Measurements from ENCODE around the gene CACNA1E.

The CACNA1E gene

DNA sequence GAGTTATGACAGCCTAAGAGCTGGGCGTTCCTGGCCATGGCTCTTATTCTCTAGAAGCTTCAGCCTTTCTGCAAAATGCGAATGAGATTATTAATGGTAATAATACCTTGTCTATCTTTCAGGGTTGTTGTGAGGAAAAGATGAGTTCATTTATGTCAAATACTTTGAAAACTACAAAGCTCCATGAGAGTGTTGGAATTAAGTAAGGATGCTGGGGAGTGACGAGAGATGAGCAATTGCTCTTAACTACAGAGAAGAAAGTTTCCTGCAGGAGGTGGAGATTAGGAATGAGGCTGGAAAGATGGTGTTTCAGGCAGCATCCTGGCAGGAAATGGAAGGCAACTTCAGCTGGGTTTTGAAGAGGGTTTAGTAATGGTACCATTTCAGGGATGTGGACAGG lies 124.2 kb downstream of the CACNA1E start:
- Histone ChIP-seq H3K4me3 (ENCODE audit: low read depth, low read length) (no peak overlapping the region), H3K27me3 (ENCODE audit: control insufficient read depth, insufficient read depth, low read length) (no peaks in the 10 kb centered on the region), H3K9me3 (ENCODE audit: control insufficient read depth, insufficient read depth, low read depth, low read length) (no peaks in the 10 kb centered on the region), H3K9ac (ENCODE audit: low read length) (no peak overlapping the region), H3K36me3 (ENCODE audit: control insufficient read depth, insufficient read depth, low read length) (no peaks in the 10 kb centered on the region), H3K4me1 (ENCODE audit: control insufficient read depth, insufficient read depth, low read length) (peaks cover 13% of the 10 kb centered on the region), H3K27ac (ENCODE audit: low read depth, low read length) (no peak overlapping the region)

GRCh38 chr1:181608386-181608785 lies 125.1 kb downstream of the CACNA1E start:
- no peak overlapping the region for H3K9ac ChIP-seq (ENCODE audit: low read length)
- H3K4me3 ChIP-seq (ENCODE audit: low read depth, low read length): no peak overlapping the region
- no peaks in the 10 kb centered on the region for H3K36me3 ChIP-seq (ENCODE audit: control insufficient read depth, insufficient read depth, low read length)
- peaks cover 13% of the 10 kb centered on the region for H3K4me1 ChIP-seq (ENCODE audit: control insufficient read depth, insufficient read depth, low read length)
- no peaks in the 10 kb centered on the region for H3K9me3 ChIP-seq (ENCODE audit: control insufficient read depth, insufficient read depth, low read depth, low read length)
- H3K27ac ChIP-seq (ENCODE audit: low read depth, low read length): no peak overlapping the region
- no peaks in the 10 kb centered on the region for H3K27me3 ChIP-seq (ENCODE audit: control insufficient read depth, insufficient read depth, low read length)

GRCh38 chr1:181608948-181609347 lies 125.6 kb downstream of the CACNA1E start:
- no peak overlapping the region for H3K9ac ChIP-seq (ENCODE audit: low read length)
- no peaks in the 10 kb centered on the region for H3K9me3 ChIP-seq (ENCODE audit: control insufficient read depth, insufficient read depth, low read depth, low read length)
- no peak overlapping the region for H3K27ac ChIP-seq (ENCODE audit: low read depth, low read length)
- no peaks in the 10 kb centered on the region for H3K36me3 ChIP-seq (ENCODE audit: control insufficient read depth, insufficient read depth, low read length)
- H3K4me1 ChIP-seq (ENCODE audit: control insufficient read depth, insufficient read depth, low read length): peaks cover 13% of the 10 kb centered on the region
- no peaks in the 10 kb centered on the region for H3K27me3 ChIP-seq (ENCODE audit: control insufficient read depth, insufficient read depth, low read length)
- no peak overlapping the region for H3K4me3 ChIP-seq (ENCODE audit: low read depth, low read length)

GRCh38 chr1:181612100-181612499 lies 128.8 kb downstream of the CACNA1E start:
- no peaks in the 10 kb centered on the region for H3K36me3 ChIP-seq (ENCODE audit: control insufficient read depth, insufficient read depth, low read length)
- no peak overlapping the region for H3K9ac ChIP-seq (ENCODE audit: low read length)
- no peak overlapping the region for H3K27ac ChIP-seq (ENCODE audit: low read depth, low read length)
- H3K4me3 ChIP-seq (ENCODE audit: low read depth, low read length): no peak overlapping the region
- peaks cover 13% of the 10 kb centered on the region for H3K4me1 ChIP-seq (ENCODE audit: control insufficient read depth, insufficient read depth, low read length)
- H3K9me3 ChIP-seq (ENCODE audit: control insufficient read depth, insufficient read depth, low read depth, low read length): no peaks in the 10 kb centered on the region
- H3K27me3 ChIP-seq (ENCODE audit: control insufficient read depth, insufficient read depth, low read length): no peaks in the 10 kb centered on the region

DNA sequence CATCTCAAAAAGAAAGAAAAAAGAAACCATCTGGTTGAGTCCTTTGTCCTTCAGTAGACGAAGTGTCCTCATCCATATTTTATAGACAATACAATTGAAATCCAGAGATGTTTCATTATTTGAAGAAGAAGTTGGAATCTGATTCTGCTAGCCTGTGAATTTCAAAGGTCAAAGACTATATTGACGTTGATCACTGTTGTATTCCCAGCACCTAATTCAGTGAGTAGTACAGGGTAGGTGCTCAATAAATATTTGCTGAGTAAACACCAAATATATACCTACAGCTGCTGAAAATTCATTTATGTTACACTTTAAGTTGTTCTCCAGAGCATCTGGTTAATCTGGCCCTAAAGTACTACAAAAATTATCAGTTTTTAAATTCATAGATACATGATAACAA lies 135.2 kb downstream of the CACNA1E start:
- Histone ChIP-seq H3K27me3 (ENCODE audit: control insufficient read depth, insufficient read depth, low read length) (no peaks in the 10 kb centered on the region), H3K9ac (ENCODE audit: low read length) (no peak overlapping the region), H3K9me3 (ENCODE audit: control insufficient read depth, insufficient read depth, low read depth, low read length) (no peaks in the 10 kb centered on the region), H3K4me3 (ENCODE audit: low read depth, low read length) (no peak overlapping the region), H3K27ac (ENCODE audit: low read depth, low read length) (no peak overlapping the region), H3K4me1 (ENCODE audit: control insufficient read depth, insufficient read depth, low read length) (no peaks in the 10 kb centered on the region), H3K36me3 (ENCODE audit: control insufficient read depth, insufficient read depth, low read length) (no peaks in the 10 kb centered on the region)

DNA sequence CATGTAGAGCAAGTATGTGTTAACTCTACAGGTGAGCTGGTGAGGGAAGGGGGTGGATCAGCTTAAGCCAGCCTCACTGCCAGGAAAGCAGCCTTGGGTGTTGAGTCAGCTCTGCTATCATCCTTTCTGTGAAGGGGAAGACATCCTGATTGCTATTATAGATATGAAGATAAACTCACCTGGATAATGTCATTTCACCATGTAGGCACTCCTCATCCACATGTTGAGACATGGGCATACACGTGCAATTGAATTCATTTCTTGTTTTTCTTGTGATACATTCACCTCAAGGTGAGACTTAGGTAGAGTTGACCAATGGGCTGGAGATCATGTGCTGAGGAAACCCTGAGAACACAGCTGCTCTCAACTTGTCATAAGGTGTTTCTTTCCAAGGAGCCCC lies 136.9 kb downstream of the CACNA1E start:
- Histone ChIP-seq H3K4me3 (ENCODE audit: low read depth, low read length) (no peak overlapping the region), H3K27me3 (ENCODE audit: control insufficient read depth, insufficient read depth, low read length) (no peaks in the 10 kb centered on the region), H3K36me3 (ENCODE audit: control insufficient read depth, insufficient read depth, low read length) (no peaks in the 10 kb centered on the region), H3K9me3 (ENCODE audit: control insufficient read depth, insufficient read depth, low read depth, low read length) (no peaks in the 10 kb centered on the region), H3K27ac (ENCODE audit: low read depth, low read length) (no peak overlapping the region), H3K9ac (ENCODE audit: low read length) (no peak overlapping the region), H3K4me1 (ENCODE audit: control insufficient read depth, insufficient read depth, low read length) (no peaks in the 10 kb centered on the region)

DNA sequence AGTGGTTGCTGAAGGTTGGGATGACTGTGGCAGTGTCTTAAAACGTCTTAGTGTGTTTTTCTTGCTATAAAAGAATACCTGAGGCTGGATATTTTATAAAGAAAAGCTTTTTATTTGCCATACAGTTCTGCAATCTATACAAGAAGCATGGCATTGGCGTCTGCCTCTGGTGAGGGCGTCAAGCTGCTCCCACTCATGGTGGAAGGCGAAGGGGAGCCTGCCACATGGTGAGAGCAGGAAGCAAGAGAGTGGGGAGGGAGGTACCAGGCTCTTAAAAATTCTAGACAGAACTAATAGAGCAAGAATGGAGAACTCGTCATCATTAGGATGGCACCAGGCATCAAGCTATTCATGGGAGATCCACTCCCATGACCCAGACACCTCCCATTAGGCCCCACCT lies 140.5 kb downstream of the CACNA1E start:
- Histone ChIP-seq H3K4me1 (ENCODE audit: control insufficient read depth, insufficient read depth, low read length) (no peaks in the 10 kb centered on the region), H3K4me3 (ENCODE audit: low read depth, low read length) (no peak overlapping the region), H3K9me3 (ENCODE audit: control insufficient read depth, insufficient read depth, low read depth, low read length) (no peaks in the 10 kb centered on the region)

GRCh38 chr1:181626279-181626938 lies 143.1 kb downstream of the CACNA1E start:
- H3K36me3 ChIP-seq (ENCODE audit: control insufficient read depth, insufficient read depth, low read length): no peaks in the 10 kb centered on the region
- no peak overlapping the region for H3K4me3 ChIP-seq (ENCODE audit: low read depth, low read length)
- H3K9ac ChIP-seq (ENCODE audit: low read length): no peak overlapping the region
- H3K9me3 ChIP-seq (ENCODE audit: control insufficient read depth, insufficient read depth, low read depth, low read length): no peaks in the 10 kb centered on the region
- no peaks in the 10 kb centered on the region for H3K4me1 ChIP-seq (ENCODE audit: control insufficient read depth, insufficient read depth, low read length)
- H3K27me3 ChIP-seq (ENCODE audit: control insufficient read depth, insufficient read depth, low read length): no peaks in the 10 kb centered on the region
- no peak overlapping the region for H3K27ac ChIP-seq (ENCODE audit: low read depth, low read length)

More for the DNA sequence above, 140.5 kb downstream of the CACNA1E start:
- Histone ChIP-seq H3K36me3 (ENCODE audit: control insufficient read depth, insufficient read depth, low read length) (no peaks in the 10 kb centered on the region), H3K27me3 (ENCODE audit: control insufficient read depth, insufficient read depth, low read length) (no peaks in the 10 kb centered on the region), H3K27ac (ENCODE audit: low read depth, low read length) (no peak overlapping the region), H3K9ac (ENCODE audit: low read length) (no peak overlapping the region)

DNA sequence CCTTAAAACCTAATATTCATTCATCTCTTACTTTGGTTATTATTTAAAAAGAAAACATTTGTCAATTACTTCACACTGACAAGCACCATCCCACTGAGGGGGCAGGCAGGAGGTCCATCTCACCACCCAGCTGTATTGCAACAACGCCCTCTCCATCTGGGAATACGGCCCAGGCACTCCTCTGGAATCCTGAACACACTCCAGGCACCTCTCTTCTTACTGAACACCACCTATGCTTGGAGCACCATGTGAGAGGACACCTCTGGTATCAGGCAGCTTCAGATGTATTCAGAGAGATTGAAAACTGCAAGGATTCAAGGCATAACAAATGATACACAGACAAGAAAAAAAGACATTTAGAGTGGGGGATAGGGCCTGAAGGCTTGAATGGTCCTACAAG lies 147.1 kb downstream of the CACNA1E start:
- no peaks in the 10 kb centered on the region for H3K4me1 ChIP-seq (ENCODE audit: control insufficient read depth, insufficient read depth, low read length)
- no peak overlapping the region for H3K27ac ChIP-seq (ENCODE audit: low read depth, low read length)
- no peak overlapping the region for H3K4me3 ChIP-seq (ENCODE audit: low read depth, low read length)

DNA sequence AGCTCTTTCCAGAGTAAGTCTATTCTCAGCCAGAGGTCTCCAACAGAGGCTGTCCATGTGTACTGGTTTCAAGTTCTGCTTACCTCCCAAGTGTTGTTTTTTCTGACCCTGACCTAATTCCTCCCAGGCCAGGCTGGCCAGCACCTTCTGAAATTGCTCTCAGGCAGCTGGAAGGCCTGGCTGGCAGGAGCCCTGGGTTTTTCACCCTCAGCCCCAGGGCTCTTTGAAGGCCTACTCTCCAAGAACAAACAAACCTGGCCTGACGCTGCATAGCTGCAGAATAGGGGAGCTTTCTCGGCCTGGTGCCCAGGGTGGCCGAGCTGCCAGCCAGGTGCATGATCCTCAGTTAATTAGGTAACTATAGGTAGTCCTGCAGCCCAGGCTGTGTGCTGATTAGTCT lies 147.5 kb downstream of the CACNA1E start:
- Histone ChIP-seq H3K9me3 (ENCODE audit: control insufficient read depth, insufficient read depth, low read depth, low read length) (no peaks in the 10 kb centered on the region), H3K4me3 (ENCODE audit: low read depth, low read length) (no peak overlapping the region), H3K9ac (ENCODE audit: low read length) (no peak overlapping the region), H3K4me1 (ENCODE audit: control insufficient read depth, insufficient read depth, low read length) (no peaks in the 10 kb centered on the region), H3K36me3 (ENCODE audit: control insufficient read depth, insufficient read depth, low read length) (no peaks in the 10 kb centered on the region), H3K27ac (ENCODE audit: low read depth, low read length) (no peak overlapping the region), H3K27me3 (ENCODE audit: control insufficient read depth, insufficient read depth, low read length) (no peaks in the 10 kb centered on the region; the same call in 1 of the 2 replicates)

More for the DNA sequence above, 147.1 kb downstream of the CACNA1E start:
- H3K9me3 ChIP-seq (ENCODE audit: control insufficient read depth, insufficient read depth, low read depth, low read length): no peaks in the 10 kb centered on the region
- no peaks in the 10 kb centered on the region for H3K36me3 ChIP-seq (ENCODE audit: control insufficient read depth, insufficient read depth, low read length)
- H3K27me3 ChIP-seq (ENCODE audit: control insufficient read depth, insufficient read depth, low read length): no peaks in the 10 kb centered on the region; the same call in 1 of the 2 replicates
- no peak overlapping the region for H3K9ac ChIP-seq (ENCODE audit: low read length)

DNA sequence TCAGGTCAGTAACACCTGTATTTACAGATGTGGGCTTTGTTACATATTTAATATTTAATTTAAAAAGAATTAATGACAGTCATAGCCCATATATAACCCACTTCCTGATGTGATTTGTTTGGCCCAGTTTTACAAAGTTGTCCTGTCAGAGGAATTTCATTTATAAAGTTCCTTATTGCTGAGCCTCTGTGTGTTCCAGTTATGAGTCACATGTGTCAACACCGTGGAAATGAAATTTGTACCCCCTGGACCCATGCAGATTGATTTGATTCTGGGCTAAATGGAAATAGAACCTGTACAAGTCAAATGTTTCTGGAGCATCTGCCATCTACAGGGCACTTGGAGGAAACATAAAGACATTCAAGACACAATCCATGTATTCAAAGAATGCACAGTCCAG lies 149.2 kb downstream of the CACNA1E start:
- no peak overlapping the region for H3K27ac ChIP-seq (ENCODE audit: low read depth, low read length)
- no peaks in the 10 kb centered on the region for H3K9me3 ChIP-seq (ENCODE audit: control insufficient read depth, insufficient read depth, low read depth, low read length)
- no peaks in the 10 kb centered on the region for H3K36me3 ChIP-seq (ENCODE audit: control insufficient read depth, insufficient read depth, low read length)
- no peaks in the 10 kb centered on the region for H3K4me1 ChIP-seq (ENCODE audit: control insufficient read depth, insufficient read depth, low read length)
- H3K4me3 ChIP-seq (ENCODE audit: low read depth, low read length): no peak overlapping the region
- H3K27me3 ChIP-seq (ENCODE audit: control insufficient read depth, insufficient read depth, low read length): no peaks in the 10 kb centered on the region; the same call in 1 of the 2 replicates
- no peak overlapping the region for H3K9ac ChIP-seq (ENCODE audit: low read length)
